Right renal cortex interstitium (tissue), 3 donors: ENCODE results near the gene ITGA7. TPM values are rescaled to one million over a fixed set of nuclear protein-coding genes. Genes with fewer than 3 reads are reported as not detected.

Experiments
- DNase-seq, 3 donors: peaks; one replicate each; pipeline ENCODE4 v3.0.0-alpha.2; 2013; ENCODE audit warnings: low read depth in 3 of 3, low spot score in 2 of 3
- polyA plus RNA-seq, 3 donors: library from polyadenylated mRNA; unstranded; fragments of 120-200 nt; gene quantifications; one replicate each; pipeline ENCODE4 v1.2.1, GENCODE V29; 2013; ENCODE audit not compliant: insufficient read length in 3 of 3

Gene ITGA7
- polyA plus RNA-seq, 3 donors = 22.3 to 27.7 (median 22.5) TPM

DNA sequence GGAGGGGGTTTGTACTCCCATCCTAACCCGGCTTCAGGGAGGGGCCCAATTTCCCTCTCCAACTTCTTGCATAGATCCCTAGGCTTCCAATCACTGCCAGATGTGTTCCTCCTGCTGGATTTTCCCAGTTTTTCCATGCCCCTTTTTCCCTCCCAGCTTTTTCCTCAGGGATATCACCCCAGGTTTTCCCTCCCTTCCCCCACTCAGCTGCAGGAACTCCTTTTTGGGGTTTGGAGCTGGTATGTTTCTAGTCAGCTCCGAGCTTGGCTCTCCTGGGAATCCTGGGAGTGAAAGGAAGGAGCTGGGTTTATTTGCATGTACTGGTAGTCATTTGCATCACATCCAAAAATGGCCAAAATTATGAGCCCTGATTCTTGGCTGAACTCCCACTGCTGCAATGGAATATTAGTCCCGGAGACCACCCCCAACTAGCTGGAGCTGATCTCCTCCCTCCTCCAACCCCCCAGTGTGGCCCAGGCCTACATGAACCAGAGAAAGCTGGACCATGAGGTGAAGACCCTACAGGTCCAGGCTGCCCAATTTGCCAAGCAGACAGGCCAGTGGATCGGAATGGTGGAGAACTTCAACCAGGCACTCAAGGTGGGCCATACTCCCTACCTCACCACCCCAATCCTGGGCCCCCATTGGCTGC lies 11.0 kb upstream of the ITGA7 start:
- no peak for DNase-seq

- no peak for DNase-seq
These were observed 10.3 kb upstream of the ITGA7 start for GRCh38 chr12:55718015-55718414.

- DNase-seq = no peak
These were observed 9.6 kb upstream of the ITGA7 start for GRCh38 chr12:55717011-55718007.

- DNase-seq = no peak
These were observed 8.9 kb upstream of the ITGA7 start for GRCh38 chr12:55716582-55716957.

DNA sequence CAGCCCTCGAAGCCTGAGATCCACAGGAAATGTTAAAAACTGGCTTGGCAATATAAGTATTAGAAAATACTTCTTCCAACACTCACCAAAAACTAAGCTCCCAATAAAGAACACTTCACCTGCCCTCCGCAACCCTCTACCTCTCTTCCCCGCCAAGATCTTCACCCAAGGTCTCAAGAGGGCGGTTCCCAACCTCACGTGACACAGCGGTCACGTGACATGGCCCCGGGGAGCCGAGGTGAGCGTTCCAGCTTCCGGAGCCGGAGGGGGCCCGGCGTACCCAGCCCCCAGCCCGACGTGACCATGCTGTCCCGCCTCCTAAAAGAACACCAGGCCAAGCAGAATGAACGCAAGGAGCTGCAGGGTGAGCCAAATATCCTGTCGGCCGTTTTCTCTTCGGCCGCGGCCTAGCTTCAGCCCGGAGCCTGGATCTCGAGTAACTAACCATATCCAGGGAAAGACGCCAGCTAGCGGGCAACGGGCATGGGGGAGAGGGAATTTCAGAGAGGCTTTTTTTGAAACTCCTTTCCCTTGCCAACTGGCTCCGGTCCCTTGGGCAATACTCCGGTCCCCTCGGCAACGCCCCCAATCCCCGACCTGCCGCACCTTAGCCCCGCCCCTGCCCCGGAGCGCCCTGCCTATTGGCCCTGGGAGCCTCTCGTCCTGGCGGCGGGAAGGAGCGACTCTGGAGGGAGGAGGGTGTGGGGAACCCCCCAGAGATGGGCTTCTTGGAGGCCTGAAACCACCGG lies 8.3 kb upstream of the ITGA7 start, which contains the start of gene BLOC1S1:
Gene BLOC1S1, plus strand, starts transcription at position 214 of the 749 bp plus-strand sequence. Its CDS starts 6 bp downstream, at position 220.
- peak in 2 of 3 donors; percentile 91 to 93 for DNase-seq

GRCh38 chr12:55715169-55715764 lies 7.6 kb upstream of the ITGA7 start:
- no peak for DNase-seq

- DNase-seq = no peak
These were observed 6.0 kb upstream of the ITGA7 start for GRCh38 chr12:55713721-55714120.

- no peak for DNase-seq
These were observed 5.2 kb upstream of the ITGA7 start for GRCh38 chr12:55712700-55713415.

- no peak for DNase-seq
These were observed 4.3 kb upstream of the ITGA7 start for GRCh38 chr12:55711786-55712553.

- no peak for DNase-seq
These were observed 1.1 kb upstream of the ITGA7 start for GRCh38 chr12:55708695-55709233.

GRCh38 chr12:55707219-55707671 lies 459 bp downstream of the ITGA7 start:
- no peak for DNase-seq

- DNase-seq = no peak
These were observed 1.0 kb downstream of the ITGA7 start for GRCh38 chr12:55706568-55707218.

DNA sequence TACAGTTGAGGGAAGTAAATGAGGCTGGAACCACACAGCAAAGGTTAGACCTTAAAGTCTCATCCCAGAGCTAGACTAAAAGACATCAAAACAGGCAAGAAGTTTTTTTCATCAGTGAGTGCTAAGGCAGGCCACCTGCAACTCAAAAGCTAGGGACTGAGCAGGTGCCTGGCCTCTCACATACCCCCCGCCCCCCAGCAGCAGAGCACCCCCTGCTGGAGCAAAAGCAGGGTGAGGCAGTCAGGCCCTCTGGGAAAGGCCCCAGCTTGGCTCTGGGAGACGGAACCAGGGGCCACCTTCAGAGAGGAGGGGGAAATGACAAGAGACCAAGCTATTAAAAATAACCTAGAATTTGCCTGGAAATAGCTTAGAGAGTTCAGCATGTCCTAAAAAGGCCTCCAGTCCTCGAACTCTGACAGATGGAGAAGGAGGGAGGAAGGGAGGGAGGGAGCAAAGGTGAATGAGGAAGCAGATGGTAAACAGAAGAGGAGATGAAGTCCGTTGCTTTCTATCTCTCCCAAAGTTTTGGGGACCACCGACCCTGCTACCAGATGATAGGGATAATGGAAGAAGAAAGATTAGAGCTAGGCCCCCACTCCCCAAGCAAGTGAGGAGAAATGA lies 1.8 kb downstream of the ITGA7 start:
- no peak for DNase-seq

GRCh38 chr12:55704824-55705718 lies 2.6 kb downstream of the ITGA7 start:
- DNase-seq = no peak

DNA sequence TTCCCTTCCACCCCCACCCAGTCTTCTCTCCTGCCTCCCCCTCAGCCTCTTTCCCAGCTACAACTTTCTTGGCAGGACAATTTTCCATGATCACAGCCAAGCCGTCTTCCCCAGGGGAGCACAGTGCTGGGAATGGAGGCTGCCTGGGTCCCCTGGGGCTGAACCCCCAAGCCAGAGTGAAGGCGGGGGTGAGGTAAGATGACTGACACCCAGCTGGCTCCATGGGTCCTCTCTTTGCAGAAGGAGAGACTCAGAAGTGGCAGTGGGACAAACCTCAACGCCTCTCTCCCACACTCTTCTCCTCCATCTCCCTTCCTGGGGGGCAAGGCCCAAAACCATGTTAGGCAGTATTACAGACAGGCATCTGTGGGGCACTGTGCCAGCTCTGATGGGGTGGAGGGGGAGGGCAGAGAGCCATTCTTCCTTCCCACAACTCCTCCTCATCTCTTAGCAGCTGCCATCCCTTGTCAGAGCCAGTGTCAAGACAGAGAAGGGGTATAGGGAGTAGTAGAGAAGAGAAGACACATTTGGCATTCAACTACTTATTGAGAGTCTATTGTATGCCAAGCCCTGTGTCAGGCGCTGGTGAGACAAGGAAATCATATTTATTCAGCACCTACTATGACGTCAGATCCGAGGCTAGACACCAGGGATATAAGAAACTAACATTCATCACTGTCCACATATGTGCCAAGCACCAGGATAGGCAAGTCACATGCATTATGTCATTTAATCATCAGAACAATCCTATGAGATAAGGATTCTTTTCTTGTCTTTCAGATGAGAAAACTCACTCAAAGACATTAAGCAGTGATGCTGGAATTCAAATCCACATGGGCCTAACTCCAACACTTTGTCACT lies 3.6 kb downstream of the ITGA7 start:
- no peak for DNase-seq

DNA sequence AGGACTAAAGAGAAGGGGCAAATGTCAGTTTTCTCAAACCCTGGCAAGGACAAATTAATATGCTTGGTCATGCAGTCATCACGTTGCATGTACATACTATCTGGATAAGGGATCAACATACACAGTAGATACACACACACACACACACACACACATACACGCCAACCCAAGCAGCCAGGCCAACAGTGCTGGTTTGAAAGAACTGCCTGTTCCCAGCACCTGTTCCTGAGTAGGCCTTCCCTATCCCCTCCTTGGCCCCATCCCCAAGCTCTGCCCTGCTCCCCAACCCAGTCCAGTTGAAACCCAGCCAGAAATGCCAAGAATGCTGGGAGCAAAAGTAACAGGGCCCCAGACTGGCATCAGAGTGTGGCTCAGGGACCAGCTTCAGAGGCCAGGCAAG lies 4.4 kb downstream of the ITGA7 start:
- no peak for DNase-seq
